ENCODE data around the gene CCDC159. TPM values are rescaled to one million over a fixed set of nuclear protein-coding genes. Genes with fewer than 3 reads are reported as not detected.

CCDC159 gene
- polyA plus RNA-seq, 1 of the 3 experiments (the other 2 are of a cell fraction): 25.2 TPM

- Histone ChIP-seq H3K4me1 (ENCODE audit: control insufficient read depth in 1 of 2, insufficient read depth in 2 of 2, low read depth in 1 of 2, low read length in 1 of 2) (peaks cover 5 to 14% of the 10 kb centered on the region in 2 experiments; a peak in 2 of 4 replicates), H3K9ac (peak within 1 kb of the TSS; percentile 78), H3K79me2 (ENCODE audit: insufficient read depth) (no peaks in the 10 kb centered on the region), H3K9me2 (no peaks in the 10 kb centered on the region), H3K4me2 (peak within 1 kb of the TSS; percentile 99), H3K9me3 (no peaks in the 10 kb centered on the region), H4K20me1 (ENCODE audit: insufficient read depth) (peaks cover 7% of the 10 kb centered on the region), H3F3A (replicated peaks; ENCODE audit: insufficient read depth) (peaks cover 7% of the 10 kb centered on the region), H3K36me3 (replicated peaks in 1 of 2; ENCODE audit: control insufficient read depth in 1 of 2, insufficient read depth in 2 of 2, low read length in 1 of 2) (peaks cover 12 to 14% of the 10 kb centered on the region in 2 experiments), H3K4me3 (ENCODE audit: low read depth in 2 of 2, low read length in 1 of 2) (peak within 1 kb of the TSS; percentile 66 to 88), H2AFZ (ENCODE audit: low read depth) (peak within 1 kb of the TSS; percentile 97), H3K27ac (ENCODE audit: low read depth in 2 of 2, low read length in 1 of 2) (peak within 1 kb of the TSS in 1 of 2 experiments; percentile 66; a peak in 1 of 4 replicates), H3K27me3 (ENCODE audit: insufficient read depth) (no peaks in the 10 kb centered on the region)
- 13% methylated on average over 24 of the region's 53 CpGs for WGBS (ENCODE audit: low lambda C conversion rate)
- ChIA-PET CTCF (interaction anchor here (0.6 to 2.8 kb wide), 10 partner anchors 14 to 143 kb away, joined by 3 to 16 read pairs (median 4); partner anchors contain the start of genes ANGPTL8, EPOR and SWSAP1), POLR2A (interaction anchor here (1.3 to 4.2 kb wide), 5 partner anchors 13 to 35 kb away, joined by 3 to 17 read pairs (median 5); partner anchors contain the start of gene SWSAP1)
- TF ChIP-seq EP300 (IDR thresholded peaks at IDR 0.05; ENCODE audit: borderline replicate concordance in 1 of 2, low read depth in 1 of 2, low read length in 1 of 2) (no peak), GATA2 (CRISPR knock-in tag; IDR thresholded peaks at IDR 0.05) (no peak), TCF12 (IDR thresholded peaks at IDR 0.05) (no peak), RAD21 (IDR thresholded peaks at IDR 0.05; ENCODE audit: low read length) (no peak), EZH2phosphoT487 (IDR thresholded peaks at IDR 0.05; ENCODE audit: borderline replicate concordance, low read depth) (no peak), SMC3 (IDR thresholded peaks at IDR 0.05; ENCODE audit: low read depth, low read length) (peak; percentile 20; the same call in 1 of the 2 replicates), CHD2 (IDR thresholded peaks at IDR 0.05; ENCODE audit: low read length, partially characterized antibody) (peak; percentile 85), IRF3 (IDR thresholded peaks at IDR 0.05; ENCODE audit: low read depth, low read length) (no peak), FOXM1 (IDR thresholded peaks at IDR 0.05; ENCODE audit: low read depth) (no peak), JUND (IDR thresholded peaks at IDR 0.05) (no peak), POLR2AphosphoS5 (IDR thresholded peaks at IDR 0.05; ENCODE audit: low read depth, low read length) (peak; percentile 75), MEF2A (IDR thresholded peaks at IDR 0.05; ENCODE audit: borderline replicate concordance, low read depth) (no peak), RCOR1 (IDR thresholded peaks at IDR 0.05; ENCODE audit: low read length) (peak; percentile 37; the same call in 1 of the 2 replicates), ELF1 (IDR thresholded peaks at IDR 0.05) (no peak), NRF1 (IDR thresholded peaks at IDR 0.05; ENCODE audit: low read depth, low read length) (no peak), REST (IDR thresholded peaks at IDR 0.05; ENCODE audit: low read depth, low read length) (no peak), SIN3A (IDR thresholded peaks at IDR 0.05; ENCODE audit: borderline replicate concordance, low read depth, low read length) (peak; percentile 17; the same call in 1 of the 2 replicates), MAX (IDR thresholded peaks at IDR 0.05; ENCODE audit: low read depth) (no peak), RFX5 (IDR thresholded peaks at IDR 0.05; ENCODE audit: low read length) (no peak), TEAD4 (IDR thresholded peaks at IDR 0.05; ENCODE audit: borderline replicate concordance, insufficient read depth) (no peak), TAF1 (IDR thresholded peaks at IDR 0.05; ENCODE audit: borderline replicate concordance, low read depth, low read length) (peak; percentile 62), GABPA (IDR thresholded peaks at IDR 0.05; ENCODE audit: low read depth) (no peak)
- TF ChIP-seq, protein P1, sequence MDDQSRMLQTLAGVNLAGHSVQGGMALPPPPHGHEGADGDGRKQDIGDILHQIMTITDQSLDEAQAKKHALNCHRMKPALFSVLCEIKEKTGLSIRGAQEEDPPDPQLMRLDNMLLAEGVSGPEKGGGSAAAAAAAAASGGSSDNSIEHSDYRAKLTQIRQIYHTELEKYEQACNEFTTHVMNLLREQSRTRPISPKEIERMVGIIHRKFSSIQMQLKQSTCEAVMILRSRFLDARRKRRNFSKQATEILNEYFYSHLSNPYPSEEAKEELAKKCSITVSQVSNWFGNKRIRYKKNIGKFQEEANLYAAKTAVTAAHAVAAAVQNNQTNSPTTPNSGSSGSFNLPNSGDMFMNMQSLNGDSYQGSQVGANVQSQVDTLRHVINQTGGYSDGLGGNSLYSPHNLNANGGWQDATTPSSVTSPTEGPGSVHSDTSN (IDR thresholded peaks at IDR 0.05): no peak
- TF ChIP-seq, protein P2, sequence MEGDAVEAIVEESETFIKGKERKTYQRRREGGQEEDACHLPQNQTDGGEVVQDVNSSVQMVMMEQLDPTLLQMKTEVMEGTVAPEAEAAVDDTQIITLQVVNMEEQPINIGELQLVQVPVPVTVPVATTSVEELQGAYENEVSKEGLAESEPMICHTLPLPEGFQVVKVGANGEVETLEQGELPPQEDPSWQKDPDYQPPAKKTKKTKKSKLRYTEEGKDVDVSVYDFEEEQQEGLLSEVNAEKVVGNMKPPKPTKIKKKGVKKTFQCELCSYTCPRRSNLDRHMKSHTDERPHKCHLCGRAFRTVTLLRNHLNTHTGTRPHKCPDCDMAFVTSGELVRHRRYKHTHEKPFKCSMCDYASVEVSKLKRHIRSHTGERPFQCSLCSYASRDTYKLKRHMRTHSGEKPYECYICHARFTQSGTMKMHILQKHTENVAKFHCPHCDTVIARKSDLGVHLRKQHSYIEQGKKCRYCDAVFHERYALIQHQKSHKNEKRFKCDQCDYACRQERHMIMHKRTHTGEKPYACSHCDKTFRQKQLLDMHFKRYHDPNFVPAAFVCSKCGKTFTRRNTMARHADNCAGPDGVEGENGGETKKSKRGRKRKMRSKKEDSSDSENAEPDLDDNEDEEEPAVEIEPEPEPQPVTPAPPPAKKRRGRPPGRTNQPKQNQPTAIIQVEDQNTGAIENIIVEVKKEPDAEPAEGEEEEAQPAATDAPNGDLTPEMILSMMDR (IDR thresholded peaks at IDR 0.05): no peak
- DNase-seq: peak; percentile 99
These were observed 6.8 kb upstream of the CCDC159 start, which contains the start of gene RAB3D for GRCh38 chr19:11339254-11340098. Gene RAB3D (minus strand): TSS chr19:11339657. CDS start chr19:11337399, 2,258 bp downstream.
